Neural crest cell (in vitro differentiated cells): ENCODE data around the gene SPR. TPM values are rescaled to one million over a fixed set of nuclear protein-coding genes. Genes with fewer than 3 reads are reported as not detected.
A peak's percentile ranks its signal among the peaks of the same experiment; 100 is the strongest.

Experiments
- DNase-seq: peaks from one replicate; pipeline ENCODE4 v3.0.0; 2021; ENCODE audit warnings: low read depth, mixed read lengths, low spot score
- H3K27ac Mint-ChIP-seq: one replicate; pipeline ENCODE4 v1.8.0; 2021; ENCODE audit warnings: mild to moderate bottlenecking, mixed read lengths; ENCODE audit not compliant: unreplicated experiment
- H3K27me3 Mint-ChIP-seq: 2 replicates; pipeline ENCODE4 v1.8.0; 2021; ENCODE audit warnings: low read depth, mild to moderate bottlenecking, mixed read lengths
- H3K36me3 Mint-ChIP-seq: 2 replicates; pipeline ENCODE4 v1.8.0; 2021; ENCODE audit warnings: low read depth, mild to moderate bottlenecking, mixed read lengths
- H3K4me1 Mint-ChIP-seq: 2 replicates; pipeline ENCODE4 v1.8.0; 2021; ENCODE audit warnings: mixed read lengths
- H3K4me3 Mint-ChIP-seq: one replicate; pipeline ENCODE4 v1.8.0; 2021; ENCODE audit warnings: mild to moderate bottlenecking, mixed read lengths
- H3K9me3 Mint-ChIP-seq: 2 replicates; pipeline ENCODE4 v1.8.0; 2021; ENCODE audit warnings: mixed read lengths
- total RNA-seq: library from RNA; stranded (reverse); gene quantifications from 2 replicates; pipeline ENCODE4 v1.2.1, GENCODE V29; 2021
- TF ChIP-seq, protein P1 (sequence below): fragments of 200-600 bp; sonication (generic); conservative IDR thresholded peaks from 2 replicates; pipeline ENCODE4 v1.5.0; 2021; ENCODE audit warnings: antibody characterized with exemption, mild to moderate bottlenecking

SPR gene
- total RNA-seq, 1 donor from 2014 or later, result 6.3 TPM

DNA sequence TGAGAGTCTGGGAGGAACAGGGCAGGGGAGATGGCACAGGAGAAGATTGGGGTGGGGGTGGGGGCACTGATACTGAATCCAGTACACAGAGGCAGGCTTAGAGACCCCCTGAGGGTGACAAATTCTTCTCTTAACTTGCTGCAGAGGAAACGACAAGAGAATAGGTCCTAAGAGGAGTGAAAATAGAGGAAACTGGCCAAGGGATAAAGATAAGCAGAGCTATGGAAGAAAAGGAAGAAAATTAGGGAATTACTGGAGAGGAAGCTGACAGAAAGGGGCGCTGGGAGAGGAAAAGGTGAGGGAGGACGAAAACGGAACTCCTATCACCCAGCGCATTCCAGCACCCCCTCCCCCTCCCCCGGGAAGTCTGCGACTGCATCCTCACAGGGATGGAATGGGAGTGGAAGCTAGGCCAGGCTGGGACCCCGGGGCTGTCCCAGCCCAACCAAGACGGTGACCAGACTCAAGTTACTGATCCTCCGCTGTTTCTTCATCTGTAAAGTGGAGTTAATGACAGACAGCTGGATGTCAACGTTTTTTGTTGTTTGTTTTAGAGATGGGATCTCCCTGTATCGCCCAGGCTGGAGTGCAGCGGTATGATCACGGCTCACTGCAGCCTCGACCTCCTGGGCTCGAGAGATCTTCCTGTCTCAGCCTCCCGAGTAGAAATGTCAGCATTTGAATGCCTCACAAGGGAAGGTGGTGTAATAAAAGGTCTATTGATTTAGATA is 27.5 kb downstream of the SPR start:
- H3K4me1 Mint-ChIP-seq, result peaks cover 9% of the 10 kb centered on the region
- DNase-seq, result no peak
- H3K4me3 Mint-ChIP-seq, result peak overlapping the region; percentile 67
- peaks cover 73% of the 10 kb centered on the region for H3K27me3 Mint-ChIP-seq
- TF ChIP-seq, protein P1, sequence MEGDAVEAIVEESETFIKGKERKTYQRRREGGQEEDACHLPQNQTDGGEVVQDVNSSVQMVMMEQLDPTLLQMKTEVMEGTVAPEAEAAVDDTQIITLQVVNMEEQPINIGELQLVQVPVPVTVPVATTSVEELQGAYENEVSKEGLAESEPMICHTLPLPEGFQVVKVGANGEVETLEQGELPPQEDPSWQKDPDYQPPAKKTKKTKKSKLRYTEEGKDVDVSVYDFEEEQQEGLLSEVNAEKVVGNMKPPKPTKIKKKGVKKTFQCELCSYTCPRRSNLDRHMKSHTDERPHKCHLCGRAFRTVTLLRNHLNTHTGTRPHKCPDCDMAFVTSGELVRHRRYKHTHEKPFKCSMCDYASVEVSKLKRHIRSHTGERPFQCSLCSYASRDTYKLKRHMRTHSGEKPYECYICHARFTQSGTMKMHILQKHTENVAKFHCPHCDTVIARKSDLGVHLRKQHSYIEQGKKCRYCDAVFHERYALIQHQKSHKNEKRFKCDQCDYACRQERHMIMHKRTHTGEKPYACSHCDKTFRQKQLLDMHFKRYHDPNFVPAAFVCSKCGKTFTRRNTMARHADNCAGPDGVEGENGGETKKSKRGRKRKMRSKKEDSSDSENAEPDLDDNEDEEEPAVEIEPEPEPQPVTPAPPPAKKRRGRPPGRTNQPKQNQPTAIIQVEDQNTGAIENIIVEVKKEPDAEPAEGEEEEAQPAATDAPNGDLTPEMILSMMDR, result no peak
- no peaks in the 10 kb centered on the region for H3K9me3 Mint-ChIP-seq
- no peaks in the 10 kb centered on the region for H3K36me3 Mint-ChIP-seq
- no peak overlapping the region for H3K27ac Mint-ChIP-seq

DNA sequence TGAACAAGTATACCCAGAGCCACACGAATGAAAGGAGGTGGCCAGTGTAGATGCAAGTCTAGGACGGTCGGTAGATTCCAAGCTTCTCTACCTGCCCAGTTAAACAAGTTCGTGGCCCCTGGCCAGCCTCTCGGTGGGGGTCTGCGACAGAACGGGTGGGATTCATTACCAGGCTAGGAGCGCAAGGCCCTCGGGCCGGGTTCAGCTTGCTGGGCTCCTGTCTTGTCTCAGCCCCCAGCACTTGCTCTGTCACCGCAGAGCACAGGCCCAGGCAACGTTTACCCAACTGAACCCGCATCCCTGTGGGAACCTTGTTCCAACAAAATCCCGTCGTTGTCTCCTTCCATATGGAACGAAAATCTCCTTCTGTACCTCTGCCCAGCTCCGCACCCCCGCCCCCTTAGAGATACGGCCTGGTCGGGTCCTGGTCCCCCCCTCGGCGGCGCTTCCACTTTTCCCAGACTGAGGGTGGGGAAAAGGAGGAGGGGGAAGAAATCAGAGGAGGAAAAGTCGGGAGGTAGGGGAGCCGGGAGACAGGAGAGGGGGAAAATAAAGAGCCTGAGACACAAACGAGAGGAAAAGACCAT is 28.2 kb downstream of the SPR start:
- Mint-ChIP-seq H3K4me1 (peaks cover 9% of the 10 kb centered on the region), H3K4me3 (peak overlapping the region; percentile 67), H3K36me3 (no peaks in the 10 kb centered on the region), H3K9me3 (no peaks in the 10 kb centered on the region), H3K27ac (no peak overlapping the region), H3K27me3 (peaks cover 66% of the 10 kb centered on the region)
- DNase-seq, result no peak
- TF ChIP-seq, protein P1, result no peak

DNA sequence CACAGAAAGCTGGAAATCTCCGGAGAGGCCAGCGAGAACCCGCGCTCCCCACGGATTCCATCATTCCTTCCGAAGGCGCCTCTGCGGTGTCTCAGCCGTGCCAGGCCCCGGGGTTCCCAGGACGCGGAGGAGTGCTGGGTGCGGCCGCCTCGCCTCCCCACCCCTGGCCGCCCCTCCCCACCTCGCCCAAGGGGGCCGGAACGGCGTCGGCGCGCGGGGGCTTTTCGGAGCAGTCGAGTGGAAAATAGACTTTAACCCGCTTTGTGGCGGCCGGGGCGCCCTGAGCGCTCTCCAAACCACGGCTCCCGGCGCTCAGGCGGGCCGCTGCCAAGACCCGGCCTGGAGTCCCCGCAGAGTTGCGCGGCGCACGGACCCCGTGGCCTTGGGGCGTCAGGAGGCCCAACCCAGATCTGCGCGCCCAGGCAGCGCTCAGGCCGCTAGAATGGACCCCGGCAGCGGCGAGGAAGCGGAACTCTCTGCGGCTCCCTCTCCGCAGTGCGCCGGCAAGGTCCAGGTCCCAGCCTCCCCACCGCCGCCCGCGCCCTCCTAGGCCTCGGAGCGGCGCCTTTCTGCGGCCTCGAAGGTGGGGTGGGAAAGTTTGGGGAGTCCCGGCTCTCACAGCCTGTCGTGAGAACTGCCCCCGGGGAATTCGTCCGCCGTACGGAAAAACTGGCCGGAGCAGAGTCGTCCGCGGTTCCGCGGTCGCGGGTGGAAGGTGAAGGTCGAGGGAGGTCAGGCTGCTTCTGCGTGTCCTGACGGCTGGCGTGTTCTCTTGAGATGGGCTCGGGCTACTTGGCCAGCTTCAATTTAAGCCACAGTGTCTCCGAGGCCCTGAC is 28.9 kb downstream of the SPR start:
- Mint-ChIP-seq H3K9me3 (no peaks in the 10 kb centered on the region), H3K27me3 (peaks cover 59% of the 10 kb centered on the region), H3K4me1 (peaks cover 9% of the 10 kb centered on the region), H3K36me3 (no peaks in the 10 kb centered on the region), H3K4me3 (no peak overlapping the region), H3K27ac (no peak overlapping the region)
- DNase-seq, result peak; percentile 33
- TF ChIP-seq, protein P1, result no peak

DNA sequence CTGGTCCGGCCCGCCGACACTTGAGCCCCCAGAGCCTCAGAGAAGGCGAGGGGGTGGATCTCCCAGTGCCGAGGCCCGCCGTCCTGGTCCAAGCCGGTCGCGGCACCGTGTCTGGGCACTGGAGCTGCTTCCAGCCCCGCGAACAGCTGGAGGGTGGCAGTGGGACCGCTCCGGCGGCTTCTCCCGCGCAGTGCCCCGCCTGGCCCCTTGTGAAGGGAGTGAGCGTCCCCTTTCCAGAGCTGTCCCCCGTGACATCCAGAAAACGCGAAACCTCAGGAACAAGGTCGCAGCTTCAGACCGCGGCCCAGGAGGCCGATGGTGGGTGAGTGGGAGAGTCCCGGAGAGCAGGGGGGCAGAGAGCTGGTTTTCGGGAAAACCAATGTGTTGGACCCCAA is 29.5 kb downstream of the SPR start:
- Mint-ChIP-seq H3K9me3 (no peaks in the 10 kb centered on the region), H3K36me3 (no peaks in the 10 kb centered on the region), H3K4me3 (peak overlapping the region; percentile 44), H3K27ac (no peak overlapping the region), H3K4me1 (peaks cover 9% of the 10 kb centered on the region), H3K27me3 (peaks cover 53% of the 10 kb centered on the region)
- DNase-seq, result no peak
- TF ChIP-seq, protein P1, result no peak

DNA sequence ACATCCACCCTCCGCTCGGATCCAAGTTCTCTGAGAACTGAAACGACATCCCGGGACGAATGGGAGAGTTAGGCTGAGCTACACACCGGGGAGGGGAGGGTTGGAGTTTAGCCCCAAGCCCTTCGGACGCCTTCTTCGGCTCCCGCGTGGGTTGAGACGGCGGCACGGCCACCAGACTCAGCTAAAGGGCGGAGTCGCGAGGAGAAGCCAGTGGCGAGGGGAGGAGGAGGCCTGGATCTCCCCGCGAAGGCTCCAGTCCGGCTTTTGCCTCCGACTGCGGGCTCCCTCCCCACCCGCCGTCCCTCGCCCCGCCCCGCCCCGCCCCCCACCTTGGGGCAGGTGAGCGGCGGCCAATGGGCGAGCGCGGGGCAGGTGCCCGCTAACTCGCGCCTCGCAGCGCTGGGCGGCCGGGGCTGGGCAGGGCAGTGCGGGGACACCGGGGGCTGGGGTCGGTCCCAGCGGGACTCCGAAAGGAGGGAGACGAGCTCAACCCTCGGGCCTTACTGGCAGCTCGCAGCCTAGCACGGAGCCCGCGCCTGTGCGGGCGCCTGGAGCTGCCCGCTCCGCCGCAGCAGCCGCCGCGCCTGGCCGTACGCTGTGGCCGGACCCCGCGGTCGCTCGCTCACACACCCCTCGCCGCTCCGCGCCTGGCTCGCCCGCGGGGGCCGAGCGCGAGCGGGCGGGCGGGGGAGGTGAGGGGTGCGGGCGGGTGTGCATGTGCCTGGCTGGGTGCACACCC is 30.1 kb downstream of the SPR start, which contains the start of gene EMX1:
Gene EMX1, plus strand, starts transcription at position 382 of the 739 bp plus-strand sequence. Its CDS starts 334 bp downstream, at position 716.
- H3K4me1 Mint-ChIP-seq, result peaks cover 9% of the 10 kb centered on the region
- no peak within 1 kb of the TSS for H3K27ac Mint-ChIP-seq
- H3K36me3 Mint-ChIP-seq, result no peaks in the 10 kb centered on the region
- H3K9me3 Mint-ChIP-seq, result no peaks in the 10 kb centered on the region
- H3K4me3 Mint-ChIP-seq, result peak within 1 kb of the TSS; percentile 44
- DNase-seq, result peak; percentile 20
- H3K27me3 Mint-ChIP-seq, result peaks cover 47% of the 10 kb centered on the region
- TF ChIP-seq, protein P1, result no peak
